ENCODE measurements around the gene DGAT2L6. TPM values are rescaled to one million over a fixed set of nuclear protein-coding genes. Genes with fewer than 3 reads are reported as not detected.

The DGAT2L6 gene
- total RNA-seq, result not detected

GRCh38 chrX:70176938-70177533 is at the start of gene DGAT2L6:
Gene DGAT2L6 (plus strand): TSS chrX:70177483. CDS start chrX:70177583, 100 bp downstream.
- Histone ChIP-seq H3K9me3 (no peaks in the 10 kb centered on the region), H3K4me3 (no peak within 1 kb of the TSS), H3K36me3 (no peaks in the 10 kb centered on the region), H3K4me1 (no peaks in the 10 kb centered on the region), H3K27me3 (no peaks in the 10 kb centered on the region), H3K27ac (no peak within 1 kb of the TSS)
- no peak for DNase-seq (ENCODE audit: low spot score in 2 of 2)
- WGBS, 2 donors, result 54 to 63% methylated on average over 5 to 7 of the region's 7 CpGs
- TF ChIP-seq CTCF (IDR thresholded peaks at IDR 0.05) (no peak), EP300 (IDR thresholded peaks at IDR 0.05) (no peak), POLR2A (IDR thresholded peaks at IDR 0.05) (no peak)

- no peak overlapping the region for H3K4me3 ChIP-seq
- H3K27me3 ChIP-seq, result peaks cover 0 to 3% of the 10 kb centered on the region in 2 donors
- no peaks in the 10 kb centered on the region for H3K36me3 ChIP-seq
- H3K27ac ChIP-seq, result no peak overlapping the region
- peaks cover 0 to 6% (median 0%) of the 10 kb centered on the region in 4 donors for H3K4me1 ChIP-seq
- WGBS, 2 donors, result 57 to 80% methylated on average over 2 to 6 of the region's 9 CpGs
- TF ChIP-seq EP300 (IDR thresholded peaks at IDR 0.05) (no peak), POLR2A (IDR thresholded peaks at IDR 0.05) (no peak), CTCF (IDR thresholded peaks at IDR 0.05) (no peak)
- H3K9me3 ChIP-seq, result no peaks in the 10 kb centered on the region
- DNase-seq (ENCODE audit: low spot score in 2 of 2), result no peak
Measured at GRCh38 chrX:70128071-70128470, 49.2 kb upstream of the DGAT2L6 start.

GRCh38 chrX:70129816-70130215 is 47.5 kb upstream of the DGAT2L6 start:
- H3K4me3 ChIP-seq, result no peak overlapping the region
- H3K4me1 ChIP-seq, result peaks cover 0 to 13% (median 2%) of the 10 kb centered on the region in 4 donors
- TF ChIP-seq POLR2A (IDR thresholded peaks at IDR 0.05) (no peak), EP300 (IDR thresholded peaks at IDR 0.05) (no peak), CTCF (IDR thresholded peaks at IDR 0.05) (no peak)
- H3K27me3 ChIP-seq, result peaks cover 0 to 3% of the 10 kb centered on the region in 2 donors
- no peak overlapping the region for H3K27ac ChIP-seq
- DNase-seq (ENCODE audit: low spot score in 2 of 2), result no peak
- H3K9me3 ChIP-seq, result no peaks in the 10 kb centered on the region
- WGBS, 2 donors, result 39 to 78% methylated on average over 1 of the region's 1 CpG
- no peaks in the 10 kb centered on the region for H3K36me3 ChIP-seq

- no peak overlapping the region for H3K4me3 ChIP-seq
- WGBS, 2 donors, result 31 to 56% methylated on average over 4 of the region's 4 CpGs
- peaks cover 0 to 23% (median 4%) of the 10 kb centered on the region in 4 donors for H3K4me1 ChIP-seq
- no peak overlapping the region for H3K27ac ChIP-seq
- H3K9me3 ChIP-seq, result no peaks in the 10 kb centered on the region
- TF ChIP-seq POLR2A (IDR thresholded peaks at IDR 0.05) (no peak), CTCF (IDR thresholded peaks at IDR 0.05) (no peak), EP300 (IDR thresholded peaks at IDR 0.05) (no peak)
- H3K27me3 ChIP-seq, result peaks cover 0 to 6% of the 10 kb centered on the region in 2 donors
- H3K36me3 ChIP-seq, result no peaks in the 10 kb centered on the region
- no peak for DNase-seq (ENCODE audit: low spot score in 2 of 2)
Measured at GRCh38 chrX:70132224-70132623, 45.1 kb upstream of the DGAT2L6 start.

GRCh38 chrX:70132877-70133302 is 44.4 kb upstream of the DGAT2L6 start:
- peak overlapping the region; percentile 60 to 76 (median 66) for H3K4me3 ChIP-seq
- H3K27me3 ChIP-seq, result peaks cover 0 to 6% of the 10 kb centered on the region in 2 donors
- no peaks in the 10 kb centered on the region for H3K36me3 ChIP-seq
- H3K4me1 ChIP-seq, result peaks cover 0 to 23% (median 4%) of the 10 kb centered on the region in 4 donors
- no peak for TF ChIP-seq CTCF (IDR thresholded peaks at IDR 0.05)
- no peak for TF ChIP-seq EP300 (IDR thresholded peaks at IDR 0.05)
- no peak for TF ChIP-seq POLR2A (IDR thresholded peaks at IDR 0.05)
- no peaks in the 10 kb centered on the region for H3K9me3 ChIP-seq
- DNase-seq (ENCODE audit: low spot score in 2 of 2), result no peak
- peak overlapping the region; percentile 67 to 88 (median 82) for H3K27ac ChIP-seq
- whole genome bisulfite sequencing, 2 donors, result 1 to 31% methylated on average over 8 of the region's 8 CpGs

All from tibial nerve (tissue), 4 donors.